Heart left ventricle (tissue), 16 donors: ENCODE measurements around the gene ANKS3. TPM values are rescaled to one million over a fixed set of nuclear protein-coding genes. Genes with fewer than 3 reads are reported as not detected.

Experiments
- ATAC-seq, 4 donors: fragments of 200-7000 bp; cut with Tn5 transposase; one replicate each; pipeline ENCODE4 v1.9.1; 2020 to 2022; ENCODE audit warnings: moderate library complexity in 4 of 4, mild to moderate bottlenecking in 3 of 4, moderate number of reproducible peaks in 1 of 4
- DNase-seq, 5 donors: peaks; one replicate each; pipeline ENCODE4 v3.0.0-alpha.2; 2020
- H3K27ac ChIP-seq, 12 donors: fragments of 200-600 bp; sonication (generic) in 4 of 12; one replicate each; pipeline versions ENCODE4 v1.5.0 to v1.8.0; 2016 to 2022; ENCODE audit warnings: mild to moderate bottlenecking in 2 of 12
- H3K27me3 ChIP-seq, 9 donors: fragments of 200-600 bp; sonication (generic) in 2 of 9; one replicate each; pipeline versions ENCODE4 v1.5.1 to v1.8.0; 2016 to 2022; ENCODE audit warnings: mild to moderate bottlenecking in 3 of 9
- H3K36me3 ChIP-seq, 9 donors: fragments of 200-600 bp; sonication (generic) in 2 of 9; one replicate each; pipeline versions ENCODE4 v1.5.0 to v1.8.0; 2018 to 2022; ENCODE audit warnings: mild to moderate bottlenecking in 2 of 9
- H3K4me1 ChIP-seq, 12 donors: fragments of 200-600 bp; sonication (generic) in 4 of 12; one replicate each; pipeline versions ENCODE4 v1.5.0 to v1.8.0; 2016 to 2022; ENCODE audit warnings: mild to moderate bottlenecking in 3 of 12
- H3K4me3 ChIP-seq, 12 donors: fragments of 200-600 bp; sonication (generic) in 4 of 12; one replicate each; pipeline versions ENCODE4 v1.5.0 to v1.8.0; 2017 to 2022; ENCODE audit warnings: mild to moderate bottlenecking in 9 of 12, moderate library complexity in 4 of 12
- H3K9me3 ChIP-seq, 12 donors: fragments of 200-600 bp; sonication (generic) in 4 of 12; one replicate each; pipeline versions ENCODE4 v1.5.0 to v1.8.0; 2016 to 2022; ENCODE audit warnings: mild to moderate bottlenecking in 1 of 12
- CTCF ChIP-seq, 12 donors: fragments of 200-600 bp; sonication (generic) in 4 of 12; IDR thresholded peaks; one replicate each; pipeline versions ENCODE4 v1.5.0 to v1.8.0; 2018 to 2022; ENCODE audit warnings: antibody characterized with exemption in 12 of 12, mild to moderate bottlenecking in 5 of 12
- POLR2A ChIP-seq, 2 donors: fragments of 450-650 bp; IDR thresholded peaks; one replicate each; pipeline ENCODE4 v1.6.1; 2017; ENCODE audit warnings: antibody characterized with exemption in 2 of 2, mild to moderate bottlenecking in 2 of 2, moderate library complexity in 2 of 2
- WGBS, 4 donors: extraction: QIAGEN DNeasy Blood & Tissue Kit in 2 of 4; methylation state at CpG; one replicate each; pipeline versions ENCODE4 v1.1.5 to v1.1.7; 2013 to 2018; 5-methylcytosine and 5-hydroxymethylcytosine counted together
- intact Hi-C, 10 donors: fragments of 100-400 bp; cut with DNase I; formaldehyde crosslinking; loops; one replicate each; pipeline versions ENCODE4 v1.11.1 to v1.14.2; 2022
- microRNA-seq, 4 donors: library from miRNA; unstranded; fragments of <30 nt; microRNA quantifications; one replicate each; pipeline versions ENCODE4 to v1.2.0, GENCODE V29; 2017 to 2020
- polyA plus RNA-seq, 2 donors: library from polyadenylated mRNA; stranded (reverse); fragments of 200-250 nt; gene quantifications; one replicate each; pipeline ENCODE4 v1.2.3, GENCODE V29; 2013
- total RNA-seq, 9 donors: library from RNA; depleted of rRNA in 2 of 9; stranded (reverse); fragments of >200 nt in 2 of 9; fragmentation: NEBNext Ultra II Directional in 3 of 9; extraction: Animal tissue kit (Norgen Biotek cat#: 25700) in 3 of 9; gene quantifications; one replicate each; pipeline versions ENCODE4 v1.1.0 to v1.2.4, GENCODE V29; 2016 to 2023
- donor health status: ischemic (EF 13 %, LVEDD 7.1; RV severe dilation, severe dysfunction).
- donor health status: healthy with polysubstance abuse.
- donor health status: DM: no; HTN: yes; CAD: no.
- donor health status: DM: no; HTN: no; CAD: no.
- donor health status: ischemic (EF 25% LVEDD 6.9; RV normal size, moderate dysfunction).
- donor health status: ischemic (EF 25% LVEDD 5.7; RV mildly dilated, moderate dysfunction).
- donor health status: healthy.
- donor health status: DM: yes; HTN: yes; CAD: no.
- donor health status: ischemic (EF 35%, LVEDD 5.7; RV mildly dilated, moderate dysfunction).
- donor health status: nonischemic (EF 11% LVEDD 7.7; RV severe dilation, severe dysfunction).
- donor health status: DM: yes; HTN: yes; CAD: no.
- donor health status: PGD.
- donor health status: ischemic (EF 29% LVEDD 5.4; RV normal size, mild dysfunction).
- donor health status: nonischemic (EF 23%, LVEDD 6.1; RV moderate dilation, normal function).

ANKS3 gene
- total and polyA plus RNA-seq, 11 donors, result 5.1 to 12.7 (median 9.2) TPM

- peaks cover 0 to 5% (median 0%) of the 10 kb centered on the region in 12 donors for H3K4me1 ChIP-seq
- H3K27ac ChIP-seq, result no peak overlapping the region
- ATAC-seq (no peak), DNase-seq (no peak)
- 94 to 97% (median 95%) methylated on average over 8 of the region's 8 CpGs for WGBS, 4 donors
- TF ChIP-seq POLR2A (IDR thresholded peaks at IDR 0.05), result no peak
- TF ChIP-seq CTCF (IDR thresholded peaks at IDR 0.05), result no peak
- H3K4me3 ChIP-seq, result no peak overlapping the region
- H3K36me3 ChIP-seq, result peaks cover 0 to 58% (median 23%) of the 10 kb centered on the region in 9 donors
- no peaks in the 10 kb centered on the region for H3K27me3 ChIP-seq
- intact Hi-C loops, result no loop called here
- no peaks in the 10 kb centered on the region for H3K9me3 ChIP-seq
These were observed 86.5 kb downstream of the ANKS3 start for GRCh38 chr16:4647644-4647980.

GRCh38 chr16:4646773-4647643, 87.1 kb downstream of the ANKS3 start:
- no peak for TF ChIP-seq POLR2A (IDR thresholded peaks at IDR 0.05)
- TF ChIP-seq CTCF (IDR thresholded peaks at IDR 0.05), result no peak
- no peaks in the 10 kb centered on the region for H3K27me3 ChIP-seq
- peaks cover 0 to 6% (median 0%) of the 10 kb centered on the region in 12 donors for H3K4me1 ChIP-seq
- DNase-seq, result no peak
- no peaks in the 10 kb centered on the region for H3K9me3 ChIP-seq
- WGBS, 4 donors, result 94 to 97% (median 96%) methylated on average over 14 to 22 of the region's 22 CpGs
- H3K36me3 ChIP-seq, result peaks cover 0 to 52% (median 17%) of the 10 kb centered on the region in 9 donors
- intact Hi-C loops, result no loop called here
- no peak overlapping the region for H3K27ac ChIP-seq
- no peak for ATAC-seq
- H3K4me3 ChIP-seq, result no peak overlapping the region

Small RNAs within 50 kb of the gene (microRNA-seq; reads per million reads assigned to microRNA genes)
- gene MIR6769A, result 0 to 0.13 (median 0) reads per million in 4 donors

Other genes starting within 250 kb of the ANKS3 start
- 10 to 100 TPM; 44.6 to 51.1 (median 46.4) TPM for gene CDIP1, start 195.5 kb downstream of the ANKS3 start, total RNA-seq
- 10 to 100 TPM; 33.3 to 44.6 TPM for gene CDIP1, start 195.5 kb downstream of the ANKS3 start, polyA plus RNA-seq
- gene C16orf96, start 177.9 kb downstream of the ANKS3 start, total RNA-seq, result under 1 TPM in 7 of 9 donors, not detected in 2; 0.05 to 0.19 (median 0.15) TPM
- gene C16orf96, start 177.9 kb downstream of the ANKS3 start, polyA plus RNA-seq, result under 1 TPM; 0.01 to 0.04 TPM
- 10 to 100 TPM in 8 of 9 donors, 1 to 10 TPM in 1; 9.1 to 38.9 (median 18.7) TPM for gene UBALD1, start 119.4 kb downstream of the ANKS3 start, total RNA-seq
- gene UBALD1, start 119.4 kb downstream of the ANKS3 start, polyA plus RNA-seq, result 10 to 100 TPM; 23.7 to 33.9 TPM
- 10 to 100 TPM; 28.5 to 75.0 (median 42.0) TPM for gene MGRN1, start 109.4 kb downstream of the ANKS3 start, total RNA-seq
- gene MGRN1, start 109.4 kb downstream of the ANKS3 start, polyA plus RNA-seq, result 10 to 100 TPM; 17.9 to 36.9 TPM
- 10 to 100 TPM; 33.1 to 65.2 (median 46.4) TPM for gene NUDT16L1, start 40.7 kb downstream of the ANKS3 start, total RNA-seq
- gene NUDT16L1, start 40.7 kb downstream of the ANKS3 start, polyA plus RNA-seq, result 10 to 100 TPM; 47.5 to 51.0 TPM
- gene DNAAF8, start 266 bp upstream of the ANKS3 start, total RNA-seq, result 1 to 10 TPM in 3 of 9 donors, under 1 TPM in 6; 0.34 to 3.4 (median 0.70) TPM
- gene DNAAF8, start 266 bp upstream of the ANKS3 start, polyA plus RNA-seq, result 1 to 10 TPM; 1.7 TPM
- gene ZNF500, start 32.9 kb upstream of the ANKS3 start, total RNA-seq, result 10 to 100 TPM in 1 of 9 donors, 1 to 10 TPM in 8; 4.8 to 11.6 (median 6.5) TPM
- gene ZNF500, start 32.9 kb upstream of the ANKS3 start, polyA plus RNA-seq, result 1 to 10 TPM; 5.7 to 7.1 TPM
- gene SEPTIN12, start 54.1 kb upstream of the ANKS3 start, total RNA-seq, result under 1 TPM in 1 of 9 donors, not detected in 8; 0.32 TPM
- not detected for gene SEPTIN12, start 54.1 kb upstream of the ANKS3 start, polyA plus RNA-seq
- gene SMIM22, start 61.1 kb upstream of the ANKS3 start, total RNA-seq, result not detected
- gene SMIM22, start 61.1 kb upstream of the ANKS3 start, polyA plus RNA-seq, result not detected
- gene ROGDI, start 68.4 kb upstream of the ANKS3 start, total RNA-seq, result 100 to 1,000 TPM in 4 of 9 donors, 10 to 100 TPM in 5; 58.4 to 167 (median 95.0) TPM
- gene ROGDI, start 68.4 kb upstream of the ANKS3 start, polyA plus RNA-seq, result 100 to 1,000 TPM in 1 of 2 donors, 10 to 100 TPM in 1; 43.4 to 134 TPM
- 10 to 100 TPM; 54.3 to 96.6 (median 75.8) TPM for gene GLYR1, start 113.0 kb upstream of the ANKS3 start, total RNA-seq
- gene GLYR1, start 113.0 kb upstream of the ANKS3 start, polyA plus RNA-seq, result 10 to 100 TPM; 51.3 to 67.2 TPM
- gene UBN1, start 113.2 kb upstream of the ANKS3 start, total RNA-seq, result 10 to 100 TPM; 25.0 to 77.9 (median 32.7) TPM
- 10 to 100 TPM; 20.3 to 34.2 TPM for gene UBN1, start 113.2 kb upstream of the ANKS3 start, polyA plus RNA-seq
- 10 to 100 TPM in 3 of 9 donors, 1 to 10 TPM in 6; 6.4 to 23.8 (median 8.3) TPM for gene PPL, start 202.9 kb upstream of the ANKS3 start, total RNA-seq
- 1 to 10 TPM; 4.3 to 5.1 TPM for gene PPL, start 202.9 kb upstream of the ANKS3 start, polyA plus RNA-seq
- gene SEC14L5, start 224.1 kb upstream of the ANKS3 start, total RNA-seq, result 10 to 100 TPM in 5 of 9 donors, 1 to 10 TPM in 4; 1.6 to 25.4 (median 11.6) TPM
- 1 to 10 TPM in 1 of 2 donors, under 1 TPM in 1; 0.11 to 5.0 TPM for gene SEC14L5, start 224.1 kb upstream of the ANKS3 start, polyA plus RNA-seq